GM23338 (cell line): ENCODE data around the gene NAMPT. TPM values are rescaled to one million over a fixed set of nuclear protein-coding genes. Genes with fewer than 3 reads are reported as not detected.

Experiments
- CREB1 ChIP-seq: fragments of 250-450 bp; sonication (Bioruptor Pico); IDR thresholded peaks from 2 replicates; pipeline ENCODE4 v1.5.0; 2020; ENCODE audit warnings: low read depth, mild to moderate bottlenecking, moderate library complexity
- ETS1 ChIP-seq: IDR thresholded peaks from 2 replicates; pipeline ENCODE4 v1.6.1; 2016; ENCODE audit warnings: antibody characterized with exemption
- EZH2 ChIP-seq: fragments of 200-600 bp; sonication (generic); IDR thresholded peaks from one replicate; pipeline ENCODE4 v1.8.0; 2017; ENCODE audit warnings: antibody characterized with exemption, mild to moderate bottlenecking, low read depth; ENCODE audit not compliant: unreplicated experiment
- EZH2phosphoT487 ChIP-seq: fragments of 200-600 bp; sonication (generic); IDR thresholded peaks from one replicate; pipeline ENCODE4 v1.8.1; 2018; ENCODE audit warnings: antibody characterized with exemption; ENCODE audit not compliant: unreplicated experiment
- JUNB ChIP-seq: IDR thresholded peaks from one replicate; pipeline ENCODE4 v1.6.1; 2016; ENCODE audit warnings: antibody characterized with exemption; ENCODE audit not compliant: unreplicated experiment
- NANOG ChIP-seq: IDR thresholded peaks from 2 replicates; pipeline ENCODE4 v1.6.1; 2016; ENCODE audit warnings: antibody characterized with exemption, borderline replicate concordance
- POLR2AphosphoS5 ChIP-seq: IDR thresholded peaks from 2 replicates; pipeline ENCODE4 v1.6.1; 2016; ENCODE audit warnings: antibody characterized with exemption, low read depth
- STAT1 ChIP-seq: IDR thresholded peaks from one replicate; pipeline ENCODE4 v1.6.1; 2016; ENCODE audit warnings: antibody characterized with exemption; ENCODE audit not compliant: unreplicated experiment
- ZNF462 ChIP-seq: fragments of 250-450 bp; sonication (Bioruptor Pico); IDR thresholded peaks from 2 replicates; pipeline ENCODE4 v1.5.0; 2020; ENCODE audit warnings: mild to moderate bottlenecking, moderate library complexity
- polyA plus RNA-seq: library from polyadenylated mRNA; unstranded; fragments of >200 nt; fragmentation: Nextera tagmentation; extraction: Ambion mirVana; gene quantifications from 2 replicates; pipeline ENCODE4 v1.2.1, GENCODE V29; 2016
- total RNA-seq: library from RNA; depleted of rRNA; stranded (reverse); fragments of >200 nt; shearing (Covaris generic); gene quantifications from 2 replicates; pipeline ENCODE4 v1.2.3, GENCODE V29; 2014

NAMPT gene
- total and polyA plus RNA-seq, 2 experiments from 2014 or later, result 37.9 to 73.9 TPM

GRCh38 chr7:106282390-106282789 is 2.4 kb downstream of the NAMPT start (continued):
- TF ChIP-seq ZNF462 (CRISPR knock-in tag) (no peak), STAT1 (no peak), EZH2phosphoT487 (no peak), NANOG (no peak), CREB1 (no peak), POLR2AphosphoS5 (no peak), JUNB (no peak), ETS1 (no peak), EZH2 (no peak)
